Measurements from ENCODE around the gene CRIM1. TPM values are rescaled to one million over a fixed set of nuclear protein-coding genes. Genes with fewer than 3 reads are reported as not detected.

CRIM1 gene
- total and polyA plus RNA-seq, 2 experiments from 2014 or later = 10.5 to 36.4 TPM

- TF ChIP-seq ZNF462 (CRISPR knock-in tag; IDR thresholded peaks at IDR 0.05) = no peak
- no peak for TF ChIP-seq ZNF331 (CRISPR knock-in tag; IDR thresholded peaks at IDR 0.05; ENCODE audit: low read depth)
- TF ChIP-seq NANOG (IDR thresholded peaks at IDR 0.05; ENCODE audit: borderline replicate concordance) = no peak
- no peak for TF ChIP-seq STAT1 (IDR thresholded peaks at IDR 0.05; ENCODE audit: unreplicated experiment)
- TF ChIP-seq JUNB (IDR thresholded peaks at IDR 0.05; ENCODE audit: unreplicated experiment) = no peak
Observed at GRCh38 chr2:36486521-36487044, 131.0 kb downstream of the CRIM1 start (continued).

- Mint-ChIP-seq H3K36me3 (ENCODE audit: low read depth) (peaks cover 17% of the 10 kb centered on the region), H3K4me3 (no peak overlapping the region), H3K27ac (no peak overlapping the region), H3K4me1 (peaks cover 22% of the 10 kb centered on the region), H3K9me3 (no peaks in the 10 kb centered on the region), H3K27me3 (ENCODE audit: insufficient read depth, low read depth, poor library complexity) (peaks cover 1% of the 10 kb centered on the region)
- no peaks in the 10 kb centered on the region for H4K20me1 ChIP-seq (replicated peaks; ENCODE audit: insufficient read depth)
- H3K9me2 ChIP-seq (ENCODE audit: insufficient read depth) = no peaks in the 10 kb centered on the region
- H3K27me3 ChIP-seq (ENCODE audit: insufficient read depth) = no peaks in the 10 kb centered on the region
- DNase-seq (ENCODE audit: low spot score) = no peak
- H2AFZ ChIP-seq = no peak overlapping the region
- no peaks in the 10 kb centered on the region for H3F3A ChIP-seq (replicated peaks; ENCODE audit: low read depth)
- H3K79me2 ChIP-seq (replicated peaks; ENCODE audit: insufficient read depth) = 0 out of 2 replicates have a peak, but pooled peaks cover 5% of the 10 kb centered on the region
- no peak overlapping the region for H3K27ac ChIP-seq (ENCODE audit: low read depth)
- ATAC-seq = no peak
- H3K4me3 ChIP-seq = no peak overlapping the region
- no peaks in the 10 kb centered on the region for H3K36me3 ChIP-seq (ENCODE audit: insufficient read depth)
- peaks cover 10% of the 10 kb centered on the region for H3K4me1 ChIP-seq (ENCODE audit: insufficient read depth)
- H3K4me2 ChIP-seq = no peak overlapping the region
- no peak for TF ChIP-seq ZNF331 (CRISPR knock-in tag; IDR thresholded peaks at IDR 0.05; ENCODE audit: low read depth)
- no peak for TF ChIP-seq ZNF114 (CRISPR knock-in tag; IDR thresholded peaks at IDR 0.05)
- no peak for TF ChIP-seq CREB1 (CRISPR knock-in tag; IDR thresholded peaks at IDR 0.05; ENCODE audit: low read depth)
- TF ChIP-seq EZH2 (IDR thresholded peaks at IDR 0.05; ENCODE audit: low read depth, unreplicated experiment) = no peak
- TF ChIP-seq NANOG (IDR thresholded peaks at IDR 0.05; ENCODE audit: borderline replicate concordance) = no peak
- TF ChIP-seq REST (IDR thresholded peaks at IDR 0.05; ENCODE audit: unreplicated experiment) = no peak
- no peak for TF ChIP-seq JUNB (IDR thresholded peaks at IDR 0.05; ENCODE audit: unreplicated experiment)
- TF ChIP-seq POLR2AphosphoS5 (IDR thresholded peaks at IDR 0.05; ENCODE audit: low read depth) = no peak
Observed at GRCh38 chr2:36487947-36488346, 132.4 kb downstream of the CRIM1 start.
